GM20431 (cell line): Measurements from ENCODE around the gene PHRF1.

Experiments
- in situ Hi-C: fragments of 300-500 bp; cut with MseI, MboI; formaldehyde crosslinking; loops from one replicate; pipeline ENCODE4 v1.15.0; 2020; ENCODE audit warnings: low sequenced_read_pairs; ENCODE audit not compliant: unreplicated experiment

PHRF1 gene, protein sequence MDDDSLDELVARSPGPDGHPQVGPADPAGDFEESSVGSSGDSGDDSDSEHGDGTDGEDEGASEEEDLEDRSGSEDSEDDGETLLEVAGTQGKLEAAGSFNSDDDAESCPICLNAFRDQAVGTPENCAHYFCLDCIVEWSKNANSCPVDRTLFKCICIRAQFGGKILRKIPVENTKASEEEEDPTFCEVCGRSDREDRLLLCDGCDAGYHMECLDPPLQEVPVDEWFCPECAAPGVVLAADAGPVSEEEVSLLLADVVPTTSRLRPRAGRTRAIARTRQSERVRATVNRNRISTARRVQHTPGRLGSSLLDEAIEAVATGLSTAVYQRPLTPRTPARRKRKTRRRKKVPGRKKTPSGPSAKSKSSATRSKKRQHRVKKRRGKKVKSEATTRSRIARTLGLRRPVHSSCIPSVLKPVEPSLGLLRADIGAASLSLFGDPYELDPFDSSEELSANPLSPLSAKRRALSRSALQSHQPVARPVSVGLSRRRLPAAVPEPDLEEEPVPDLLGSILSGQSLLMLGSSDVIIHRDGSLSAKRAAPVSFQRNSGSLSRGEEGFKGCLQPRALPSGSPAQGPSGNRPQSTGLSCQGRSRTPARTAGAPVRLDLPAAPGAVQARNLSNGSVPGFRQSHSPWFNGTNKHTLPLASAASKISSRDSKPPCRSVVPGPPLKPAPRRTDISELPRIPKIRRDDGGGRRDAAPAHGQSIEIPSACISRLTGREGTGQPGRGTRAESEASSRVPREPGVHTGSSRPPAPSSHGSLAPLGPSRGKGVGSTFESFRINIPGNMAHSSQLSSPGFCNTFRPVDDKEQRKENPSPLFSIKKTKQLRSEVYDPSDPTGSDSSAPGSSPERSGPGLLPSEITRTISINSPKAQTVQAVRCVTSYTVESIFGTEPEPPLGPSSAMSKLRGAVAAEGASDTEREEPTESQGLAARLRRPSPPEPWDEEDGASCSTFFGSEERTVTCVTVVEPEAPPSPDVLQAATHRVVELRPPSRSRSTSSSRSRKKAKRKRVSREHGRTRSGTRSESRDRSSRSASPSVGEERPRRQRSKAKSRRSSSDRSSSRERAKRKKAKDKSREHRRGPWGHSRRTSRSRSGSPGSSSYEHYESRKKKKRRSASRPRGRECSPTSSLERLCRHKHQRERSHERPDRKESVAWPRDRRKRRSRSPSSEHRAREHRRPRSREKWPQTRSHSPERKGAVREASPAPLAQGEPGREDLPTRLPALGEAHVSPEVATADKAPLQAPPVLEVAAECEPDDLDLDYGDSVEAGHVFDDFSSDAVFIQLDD (N-terminal part only)

GRCh38 chr11:575996-576768 is at the start of gene PHRF1:
Gene PHRF1, plus strand, starts transcription at chr11:576470. Its CDS starts 5,043 bp downstream, at chr11:581513.
- in situ Hi-C loops: no loop called here

GRCh38 chr11:528166-528814 is 48.0 kb upstream of the PHRF1 start:
- in situ Hi-C loops: no loop called here

DNA sequence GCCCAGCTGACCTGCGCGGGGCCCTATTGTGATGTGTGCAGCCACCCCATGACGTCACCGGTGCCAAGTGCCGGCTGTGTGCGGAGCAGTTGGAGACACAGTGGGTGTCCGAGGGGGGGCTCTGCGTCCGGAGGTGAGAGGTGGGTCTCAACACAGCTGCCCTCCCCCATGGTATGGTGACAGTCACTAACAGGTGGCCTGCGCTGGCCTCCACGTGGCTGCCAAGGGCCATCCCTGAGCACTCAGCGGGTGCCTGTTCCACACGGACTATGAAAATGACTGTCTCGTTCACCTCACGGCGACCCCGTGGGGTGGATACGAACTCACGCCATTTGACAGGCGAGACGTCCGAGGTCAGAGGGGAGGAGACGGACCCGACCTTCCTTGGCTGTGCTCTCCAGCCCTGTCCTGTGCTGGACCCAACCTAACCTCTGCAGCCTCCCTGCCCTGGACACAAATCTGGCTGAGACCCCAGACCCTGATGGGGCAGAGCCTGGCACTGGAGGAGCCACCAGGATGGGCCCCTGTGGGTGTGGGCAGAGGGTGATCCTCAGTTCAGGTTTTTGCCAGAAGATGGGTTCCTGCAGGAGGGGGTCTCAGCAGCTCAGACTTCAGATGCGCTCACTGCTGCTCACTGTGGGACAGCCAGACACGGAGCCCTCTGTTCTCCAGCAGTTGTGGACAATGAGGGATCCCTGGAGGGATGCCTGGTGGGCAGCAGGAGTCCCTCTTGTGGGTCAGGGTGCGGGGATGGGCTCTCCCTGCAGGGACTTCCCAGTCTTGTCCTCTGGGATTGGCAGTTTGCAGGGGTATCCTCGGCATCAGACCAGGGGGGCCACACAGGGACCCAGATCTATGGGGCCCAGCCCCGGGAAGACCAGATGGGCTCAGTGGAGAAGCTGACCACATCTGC is 47.2 kb upstream of the PHRF1 start:
- in situ Hi-C loops: no loop called here

- in situ Hi-C loops: no loop called here
Observed at GRCh38 chr11:529728-530411, 46.4 kb upstream of the PHRF1 start.

DNA sequence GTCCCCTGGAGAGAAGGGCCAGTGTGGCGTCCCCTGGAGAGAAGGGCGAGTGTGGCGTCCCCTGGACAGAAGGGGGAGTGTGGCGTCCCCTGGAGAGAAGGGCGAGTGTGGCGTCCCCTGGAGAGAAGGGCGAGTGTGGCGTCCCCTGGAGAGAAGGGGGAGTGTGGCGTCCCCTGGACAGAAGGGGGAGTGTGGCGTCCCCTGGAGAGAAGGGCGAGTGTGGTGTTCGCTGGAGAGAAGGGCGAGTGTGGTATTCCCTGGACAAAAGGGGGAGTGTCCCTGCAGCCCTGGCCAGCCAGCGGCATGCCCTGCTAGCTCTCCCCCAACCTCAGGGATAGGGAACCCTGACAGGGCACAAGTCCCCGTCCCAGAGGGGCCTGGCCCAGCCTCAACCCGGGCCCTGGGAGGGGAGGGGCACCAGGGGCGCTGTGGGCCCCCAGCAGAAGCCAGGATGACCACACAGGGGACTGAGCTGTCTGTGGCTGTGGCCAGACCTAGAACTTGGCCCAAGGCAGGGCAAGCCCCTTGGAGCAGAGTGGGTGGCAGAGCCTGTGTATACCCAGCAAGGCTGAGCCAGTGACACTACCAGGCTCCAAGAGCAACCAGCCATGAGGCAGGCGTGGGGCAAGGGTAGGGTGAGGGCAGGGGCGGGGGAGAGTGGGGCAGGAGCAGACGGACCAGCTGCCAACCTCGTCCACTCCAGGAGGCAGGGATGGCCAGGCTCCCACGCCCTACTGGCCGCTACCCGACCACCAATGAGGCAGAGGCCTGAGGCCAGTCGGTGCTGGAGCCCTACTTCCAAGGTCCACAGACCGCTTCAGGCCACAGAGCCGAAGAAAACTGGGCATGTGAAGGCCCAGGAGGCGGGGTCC is 45.1 kb upstream of the PHRF1 start:
- in situ Hi-C loops: no loop called here

GRCh38 chr11:531919-532526 is 44.2 kb upstream of the PHRF1 start:
- in situ Hi-C loops: no loop called here

DNA sequence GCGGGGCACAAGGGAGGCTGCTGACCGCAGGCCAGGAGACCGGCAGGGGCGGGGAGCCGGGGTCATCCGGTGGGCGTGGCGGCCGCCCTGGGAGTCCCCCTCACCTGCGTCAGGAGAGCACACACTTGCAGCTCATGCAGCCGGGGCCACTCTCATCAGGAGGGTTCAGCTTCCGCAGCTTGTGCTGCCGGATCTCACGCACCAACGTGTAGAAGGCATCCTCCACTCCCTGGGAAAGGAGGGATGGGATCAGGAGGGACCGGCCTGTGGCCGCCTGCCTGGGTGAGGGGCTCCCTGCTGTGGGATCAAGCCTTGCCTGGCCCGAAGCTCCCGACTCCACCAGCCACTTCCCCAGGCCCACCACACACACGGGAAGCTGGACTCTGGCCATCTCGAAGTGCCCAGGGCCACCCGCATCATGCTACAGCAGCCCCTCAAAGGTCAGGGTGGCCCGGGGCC is 43.7 kb upstream of the PHRF1 start:
- in situ Hi-C loops: no loop called here

DNA sequence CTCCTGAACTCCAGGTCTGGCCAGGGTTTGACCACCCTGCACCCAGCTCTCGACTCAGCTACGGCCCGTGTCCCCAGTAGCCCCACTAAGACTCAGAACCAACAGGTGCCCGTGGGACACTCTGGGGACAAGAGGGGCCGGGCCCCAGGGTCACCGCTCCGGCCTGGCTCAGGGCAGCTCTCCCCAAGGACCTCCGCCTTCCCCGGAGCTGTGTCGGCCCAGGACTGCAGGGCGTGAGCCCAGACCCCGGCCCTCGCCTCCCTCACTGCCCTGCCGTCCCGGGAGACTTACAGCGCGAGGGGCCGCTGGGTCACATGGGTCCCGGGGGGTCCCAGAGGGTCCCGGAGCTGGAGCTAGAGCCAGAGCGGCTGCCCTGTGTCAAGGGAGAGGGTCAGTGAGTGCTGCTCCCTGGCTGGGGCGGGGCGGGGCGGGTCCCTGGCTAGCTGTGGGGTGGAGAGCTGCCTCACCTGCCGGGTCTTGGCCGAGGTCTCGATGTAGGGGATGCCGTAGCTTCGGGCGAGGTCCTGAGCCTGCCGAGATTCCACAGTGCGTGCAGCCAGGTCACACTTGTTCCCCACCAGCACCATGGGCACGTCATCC is 43.2 kb upstream of the PHRF1 start:
- in situ Hi-C loops: no loop called here

- in situ Hi-C loops: no loop called here
Observed at GRCh38 chr11:533586-534395, 42.5 kb upstream of the PHRF1 start.

DNA sequence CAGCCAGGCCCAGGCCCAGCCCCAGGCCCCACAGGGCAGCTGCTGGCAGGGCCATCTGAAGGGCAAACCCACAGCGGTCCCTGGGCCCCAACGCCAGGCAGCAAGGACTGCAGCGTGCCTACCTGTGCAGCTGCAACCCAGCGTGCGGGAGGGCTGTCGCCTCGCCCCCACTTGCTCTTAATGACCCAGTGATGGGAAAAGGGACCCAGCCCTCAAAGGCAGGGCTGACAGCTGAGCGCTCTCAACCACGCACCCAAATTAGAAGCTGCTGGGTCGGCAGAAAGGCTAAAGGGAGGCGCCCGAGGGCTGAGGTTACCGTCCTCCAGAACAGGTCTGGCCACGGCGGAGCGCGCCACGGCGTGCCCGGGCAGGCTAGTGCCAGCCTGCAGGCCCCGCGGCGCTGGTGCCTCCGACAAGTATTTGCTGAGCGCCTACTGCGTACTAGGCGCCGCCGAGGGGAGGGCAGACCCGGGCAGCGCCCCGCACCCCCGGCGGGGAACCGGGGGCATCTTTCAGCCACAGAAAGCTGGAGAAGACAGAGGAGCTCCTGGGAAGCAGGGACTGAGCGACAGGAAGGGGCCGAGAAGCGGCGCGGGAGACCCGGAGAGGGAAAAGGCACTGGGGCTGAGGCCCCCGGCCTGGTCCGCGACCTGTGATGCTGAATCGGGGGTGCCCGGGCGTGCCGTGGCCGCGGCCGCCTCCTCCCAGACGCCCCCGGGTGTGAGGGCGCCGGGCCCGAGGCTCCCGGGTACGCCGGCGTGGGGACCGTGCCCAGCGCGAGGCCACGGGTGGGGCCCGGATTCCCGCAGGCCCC is 41.7 kb upstream of the PHRF1 start:
- in situ Hi-C loops: no loop called here

- in situ Hi-C loops: no loop called here
Observed at GRCh38 chr11:535210-535518, 41.1 kb upstream of the PHRF1 start.

GRCh38 chr11:535519-536454 is 40.5 kb upstream of the PHRF1 start, which contains the start of gene HRAS:
Gene HRAS, minus strand, starts transcription at chr11:535576.
- in situ Hi-C loops: no loop called here
